Measurements from ENCODE around the gene ITPRIPL1.

The ITPRIPL1 gene

DNA sequence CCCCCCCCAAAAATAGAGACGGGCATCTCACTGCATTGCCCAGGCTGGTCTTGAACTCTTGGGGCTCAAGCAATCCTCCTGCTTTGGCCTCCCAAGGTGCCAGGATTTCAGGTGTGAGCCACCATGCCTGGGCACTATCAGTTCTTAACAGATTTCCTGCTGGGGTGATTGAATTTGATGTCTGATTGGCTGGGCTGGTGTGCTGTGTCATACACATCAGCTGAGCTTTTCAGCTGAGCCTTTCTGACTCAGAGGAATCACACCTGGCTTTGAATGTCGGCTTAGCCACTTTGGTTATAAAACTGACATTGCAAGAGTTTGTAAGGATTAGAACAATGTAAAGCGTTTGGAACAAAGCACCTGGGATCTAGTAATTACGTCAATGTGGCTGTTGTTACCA lies 29.4 kb downstream of the ITPRIPL1 start:
- no peak for DNase-seq (ENCODE audit: low spot score)

DNA sequence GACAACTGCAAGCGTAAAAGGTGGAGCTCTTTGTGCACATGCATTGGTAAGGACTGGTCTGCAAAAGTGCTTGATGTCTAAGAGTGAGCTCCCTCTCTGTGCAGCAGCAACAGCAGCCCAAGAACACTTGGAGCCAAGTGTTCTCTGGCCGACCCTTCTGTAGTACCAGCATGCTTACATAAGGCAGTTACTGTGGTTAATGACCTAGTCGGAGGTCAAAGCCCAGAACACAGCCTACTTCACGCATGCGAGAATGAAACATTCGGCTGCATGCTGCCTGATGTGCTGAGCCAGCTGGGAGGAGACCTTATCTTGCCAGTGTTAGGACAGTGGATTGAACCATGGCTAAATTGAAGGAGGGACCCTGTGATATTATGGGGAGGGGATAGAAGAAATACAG lies 31.8 kb downstream of the ITPRIPL1 start:
- DNase-seq (ENCODE audit: low spot score): no peak

DNA sequence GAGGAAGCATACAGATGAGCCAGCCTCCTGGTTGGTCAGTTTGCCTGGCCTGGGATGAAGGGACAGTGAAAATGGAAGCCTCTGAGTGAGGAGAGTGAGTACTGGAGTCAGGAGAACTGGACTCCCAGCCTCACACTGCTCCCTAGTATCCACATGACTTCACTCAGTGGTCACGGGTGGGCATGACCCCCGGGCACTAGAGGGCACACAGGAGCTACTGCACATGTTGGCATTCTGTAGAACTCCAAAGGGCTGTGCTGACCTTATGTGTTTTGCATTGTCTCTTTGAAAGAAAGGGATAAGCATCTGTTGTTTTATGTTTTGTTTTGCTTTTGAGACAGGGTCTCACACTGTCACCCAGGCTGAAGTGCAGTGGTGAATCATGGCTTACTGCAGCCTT lies 34.2 kb downstream of the ITPRIPL1 start:
- no peak for DNase-seq (ENCODE audit: low spot score)

- DNase-seq (ENCODE audit: low spot score): no peak
Measured at GRCh38 chr2:96359866-96360265, 34.7 kb downstream of the ITPRIPL1 start.

DNA sequence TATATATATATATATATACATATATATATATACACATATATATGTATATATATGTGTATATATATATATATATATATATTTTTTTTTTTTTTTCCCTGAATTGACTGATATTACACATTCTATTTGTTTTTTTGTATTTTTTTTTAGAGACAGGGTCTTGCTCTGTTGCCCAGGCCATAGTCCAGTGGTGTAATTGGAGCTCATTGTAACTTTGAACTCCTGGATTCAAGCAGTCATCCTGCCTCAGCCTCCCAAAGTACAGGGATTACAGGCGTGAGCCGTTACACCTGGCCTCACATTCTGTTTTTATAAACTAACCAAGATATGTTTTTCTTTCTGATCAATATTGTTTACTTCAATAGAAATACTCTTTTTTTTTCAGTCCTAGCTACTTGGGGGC lies 36.6 kb downstream of the ITPRIPL1 start:
- DNase-seq (ENCODE audit: low spot score): no peak

- peak; percentile 26 for DNase-seq (ENCODE audit: low spot score)
Measured at GRCh38 chr2:96369186-96369585, 44.1 kb downstream of the ITPRIPL1 start.

DNA sequence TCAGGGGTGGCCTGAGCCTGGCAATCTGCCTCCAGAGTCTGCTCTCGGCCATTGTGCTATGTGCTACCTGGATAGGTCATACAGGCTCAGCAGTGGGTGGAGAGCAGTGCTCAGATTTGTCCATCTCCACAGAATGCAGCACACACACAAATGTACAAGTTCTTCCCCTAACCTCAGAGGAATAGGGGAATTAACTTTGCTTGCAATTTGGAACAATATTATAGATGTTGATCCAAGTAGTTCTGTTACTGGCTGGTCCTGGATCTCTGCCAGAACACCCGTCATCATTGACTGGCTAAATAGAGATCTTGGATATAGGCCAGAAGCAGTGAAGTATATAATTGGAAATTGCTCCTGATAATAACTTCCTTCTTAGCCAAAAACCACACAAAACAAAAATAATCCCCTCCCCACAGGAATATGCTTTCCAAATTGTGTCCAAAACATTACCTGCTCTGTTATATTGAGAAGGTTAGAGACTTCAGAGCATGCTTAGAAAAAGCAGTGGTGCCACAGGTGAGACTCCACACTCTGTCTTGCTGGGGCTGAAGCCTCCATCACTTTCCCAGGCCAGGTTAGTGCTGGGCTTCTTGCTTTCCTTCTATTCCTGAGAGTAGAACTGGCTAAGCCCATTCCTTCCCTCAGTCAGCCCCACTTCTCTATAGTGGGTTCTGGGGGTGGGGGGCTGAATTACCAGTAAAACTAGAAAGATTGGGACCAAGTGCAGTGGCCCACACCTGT lies 49.3 kb downstream of the ITPRIPL1 start:
- DNase-seq (ENCODE audit: low spot score): no peak

Measured in COLO829 (cell line).